Brain microvascular endothelial cell (primary cell): ENCODE results near the gene ACBD4.

ENCODE experiments used
- DNase-seq: peaks from one replicate; pipeline ENCODE4 v3.0.0-alpha.2; 2020
- H3K27ac ChIP-seq: fragments of 250-450 bp; sonication (Bioruptor Pico); 2 replicates; pipeline ENCODE4 v1.5.1; 2020; ENCODE audit warnings: mild to moderate bottlenecking, moderate library complexity
- H3K27me3 ChIP-seq: fragments of 250-450 bp; sonication (Bioruptor Pico); replicated peaks from 2 replicates; pipeline ENCODE4 v1.5.1; 2020; ENCODE audit warnings: mild to moderate bottlenecking
- H3K36me3 ChIP-seq: fragments of 250-450 bp; sonication (Bioruptor Pico); replicated peaks from 2 replicates; pipeline ENCODE4 v1.5.1; 2020; ENCODE audit warnings: mild to moderate bottlenecking
- H3K4me3 ChIP-seq: 2 replicates; pipeline ENCODE4 v1.5.1; 2011; ENCODE audit warnings: low read depth, mild to moderate bottlenecking, control low read depth, low read length, moderate library complexity
- CTCF ChIP-seq: IDR thresholded peaks from 2 replicates; pipeline ENCODE4 v1.5.1; 2011; ENCODE audit warnings: low read depth, mild to moderate bottlenecking, moderate library complexity, low read length, control low read depth, inconsistent platforms; ENCODE audit errors: missing control alignments
- in situ Hi-C: cut with HindIII; loops from 2 replicates; pipeline ENCODE4 v1.10.0; 2017; ENCODE audit warnings: low sequenced_read_pairs, low pct_ligation_motif_present

ACBD4 gene

DNA sequence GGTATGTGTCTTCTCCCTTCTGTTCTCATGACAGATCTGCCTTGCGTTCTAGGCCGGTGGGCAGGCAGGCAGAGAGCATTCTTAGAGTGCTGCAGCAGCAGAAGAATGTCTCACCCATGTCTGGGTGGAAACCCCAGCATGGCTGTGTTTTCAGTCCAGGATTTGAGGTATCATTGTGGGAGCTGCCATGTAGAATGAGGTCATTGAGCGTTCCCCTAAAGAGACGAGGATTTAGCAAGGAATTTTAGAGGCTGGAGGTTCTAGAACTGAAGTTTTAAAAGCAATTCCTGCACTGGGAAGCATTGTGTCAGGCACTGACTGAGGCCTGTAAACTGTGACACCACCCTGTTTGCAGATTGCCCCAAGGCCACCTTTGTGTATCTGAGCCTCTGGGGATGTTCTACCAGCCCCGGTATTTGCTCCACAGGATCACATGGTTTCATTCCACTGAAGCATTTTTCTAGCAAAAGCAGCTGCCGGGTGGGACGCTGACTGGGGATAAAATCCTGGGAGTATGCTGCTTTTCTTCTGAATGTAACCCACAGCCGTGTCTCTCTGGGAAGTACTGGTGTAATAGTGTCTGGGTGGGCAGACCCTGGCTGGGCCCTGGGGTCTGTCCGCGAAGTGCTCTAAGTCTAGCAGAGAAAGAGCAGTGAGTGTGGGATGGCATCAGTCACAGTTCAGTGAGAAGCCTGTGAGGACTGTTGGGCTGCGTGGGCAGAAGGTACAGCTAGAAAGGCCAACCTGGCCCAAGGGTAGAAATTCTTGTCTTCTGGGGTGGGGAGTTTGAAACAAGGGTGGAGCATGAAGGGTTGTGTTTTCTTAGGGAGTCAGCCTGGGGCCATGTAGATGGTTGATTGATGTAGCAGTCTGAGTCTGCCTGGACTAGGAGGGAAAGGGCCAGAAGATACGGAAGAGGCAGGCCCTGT lies 33.3 kb upstream of the ACBD4 start:
- DNase-seq, result no peak
- H3K27ac ChIP-seq, result no peak overlapping the region
- H3K4me3 ChIP-seq, result no peak overlapping the region
- TF ChIP-seq CTCF, result no peak
- no peaks in the 10 kb centered on the region for H3K27me3 ChIP-seq
- H3K36me3 ChIP-seq, result peaks cover 83% of the 10 kb centered on the region
- in situ Hi-C loops, result no loop called here

DNA sequence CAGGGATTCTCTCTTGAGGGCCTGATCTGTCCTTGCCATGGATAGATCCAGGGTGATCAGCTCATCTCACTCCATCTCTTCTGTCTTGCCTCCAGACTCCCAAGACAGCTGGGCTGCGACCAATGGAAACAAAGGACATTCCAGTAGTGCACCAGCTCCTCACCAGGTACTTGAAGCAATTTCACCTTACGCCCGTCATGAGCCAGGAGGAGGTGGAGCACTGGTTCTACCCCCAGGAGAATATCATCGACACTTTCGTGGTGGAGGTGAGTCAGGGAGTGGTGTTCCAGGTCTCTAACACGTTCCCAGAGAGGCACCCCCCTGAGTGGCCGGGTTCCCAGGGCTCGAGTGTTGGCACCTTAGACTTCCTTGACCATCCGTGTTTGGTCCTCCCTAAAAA lies 32.6 kb upstream of the ACBD4 start:
- in situ Hi-C loops, result no loop called here
- DNase-seq, result no peak
- peaks cover 83% of the 10 kb centered on the region for H3K36me3 ChIP-seq
- no peak overlapping the region for H3K4me3 ChIP-seq
- TF ChIP-seq CTCF, result no peak
- H3K27me3 ChIP-seq, result no peaks in the 10 kb centered on the region
- no peak overlapping the region for H3K27ac ChIP-seq

DNA sequence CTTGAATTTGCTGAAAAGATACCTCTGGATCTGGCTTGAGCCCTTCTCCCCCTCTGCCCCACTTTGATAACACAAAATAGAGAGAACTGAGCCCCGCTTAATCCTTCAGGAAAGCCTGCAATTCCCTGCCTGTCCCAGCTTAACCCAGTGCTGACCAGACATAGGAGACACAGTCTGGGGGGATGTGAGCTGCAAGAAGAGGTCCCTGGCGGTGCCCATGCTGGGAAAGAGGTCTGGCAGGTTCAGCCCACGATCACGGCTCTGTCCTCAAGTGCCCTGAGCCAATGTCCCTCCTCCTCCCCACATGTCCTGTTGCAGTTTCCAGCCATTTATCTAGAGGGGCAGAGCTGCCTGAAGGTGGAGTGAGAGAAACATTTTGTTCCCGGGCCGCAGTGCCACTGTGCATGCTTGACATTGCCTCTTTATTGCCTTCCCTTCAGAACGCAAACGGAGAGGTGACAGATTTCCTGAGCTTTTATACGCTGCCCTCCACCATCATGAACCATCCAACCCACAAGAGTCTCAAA lies 32.2 kb upstream of the ACBD4 start:
- peaks cover 83% of the 10 kb centered on the region for H3K36me3 ChIP-seq
- in situ Hi-C loops, result no loop called here
- H3K4me3 ChIP-seq, result no peak overlapping the region
- no peak overlapping the region for H3K27ac ChIP-seq
- no peak for TF ChIP-seq CTCF
- DNase-seq, result no peak
- H3K27me3 ChIP-seq, result no peaks in the 10 kb centered on the region

DNA sequence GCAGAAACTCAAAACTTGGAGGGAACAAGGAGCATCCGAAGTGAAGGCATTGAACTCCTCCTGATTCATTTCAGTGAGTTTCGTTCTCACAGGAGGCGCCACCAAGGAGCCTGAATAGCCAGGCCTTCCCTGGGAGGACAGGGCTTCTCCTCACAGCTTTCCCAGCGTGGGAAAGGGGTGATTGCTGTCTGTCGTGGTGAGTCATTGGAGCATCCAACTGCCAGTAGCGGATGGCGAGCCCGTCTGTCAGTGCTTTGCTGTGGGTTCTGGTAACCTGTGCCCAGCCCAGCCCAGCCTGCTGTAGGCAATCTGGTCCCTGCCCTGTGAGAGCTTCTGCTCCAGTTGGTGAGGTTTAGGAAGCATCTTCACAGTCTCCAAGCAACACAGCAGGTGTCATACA lies 31.5 kb upstream of the ACBD4 start:
- TF ChIP-seq CTCF, result no peak
- in situ Hi-C loops, result no loop called here
- H3K27ac ChIP-seq, result no peak overlapping the region
- DNase-seq, result no peak
- peaks cover 80% of the 10 kb centered on the region for H3K36me3 ChIP-seq
- no peak overlapping the region for H3K4me3 ChIP-seq
- no peaks in the 10 kb centered on the region for H3K27me3 ChIP-seq

DNA sequence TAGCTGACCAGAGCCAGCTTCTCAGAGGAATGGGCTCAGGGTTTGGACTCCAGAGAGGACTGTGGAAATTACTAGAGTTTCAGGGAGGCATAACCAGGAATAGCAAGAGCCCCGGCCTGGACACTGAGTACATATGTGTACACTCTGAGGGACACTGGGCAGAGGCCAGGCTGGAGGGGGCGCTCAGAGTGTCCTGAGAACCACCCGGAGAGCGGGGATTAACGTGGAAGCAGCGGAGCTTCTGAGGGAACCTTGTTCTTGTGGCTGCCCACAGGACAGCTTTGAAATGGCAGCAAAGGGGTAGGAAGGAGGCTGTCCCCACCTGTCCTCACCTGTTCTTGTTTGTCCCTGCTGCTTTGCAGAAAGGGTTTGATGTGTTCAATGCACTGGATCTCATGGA lies 31.0 kb upstream of the ACBD4 start:
- H3K36me3 ChIP-seq, result peaks cover 80% of the 10 kb centered on the region
- no peak for DNase-seq
- TF ChIP-seq CTCF, result no peak
- in situ Hi-C loops, result no loop called here
- no peak overlapping the region for H3K27ac ChIP-seq
- no peak overlapping the region for H3K4me3 ChIP-seq
- no peaks in the 10 kb centered on the region for H3K27me3 ChIP-seq
